ENCODE data around the gene STXBP6. TPM values are rescaled to one million over a fixed set of nuclear protein-coding genes. Genes with fewer than 3 reads are reported as not detected.

STXBP6 gene
- total RNA-seq, 1 donor from 2014 or later = 27.4 TPM

DNA sequence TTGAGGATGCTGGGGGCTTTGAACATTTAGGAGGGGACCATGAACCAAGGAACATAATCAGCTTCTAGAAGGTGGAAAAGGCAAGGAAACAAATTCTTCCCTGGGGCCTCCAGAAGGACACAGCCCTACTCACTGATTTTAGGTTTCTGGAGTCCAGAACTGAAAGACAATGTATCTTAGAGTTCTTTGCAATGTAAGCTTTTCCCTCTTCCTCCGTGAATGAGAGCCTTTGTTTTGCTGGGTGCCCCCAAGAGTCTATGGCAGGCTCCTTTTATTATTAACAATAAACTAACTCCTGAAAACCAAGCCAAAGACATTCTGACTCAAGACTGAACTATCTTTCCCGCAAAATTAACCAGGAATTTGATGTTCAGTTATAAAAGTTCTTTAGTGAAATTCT is 204.1 kb downstream of the STXBP6 start:
- ATAC-seq (no peak), DNase-seq (no peak)
- Histone ChIP-seq H3K27ac (no peak overlapping the region), H3K27me3 (no peaks in the 10 kb centered on the region), H3K36me3 (no peaks in the 10 kb centered on the region), H3K4me3 (no peak overlapping the region), H3K9me3 (no peaks in the 10 kb centered on the region), H3K4me1 (no peaks in the 10 kb centered on the region)
- no peak for TF ChIP-seq CTCF (IDR thresholded peaks at IDR 0.05)
- intact Hi-C loops (cut with DNase I) = no loop called here

- TF ChIP-seq CTCF (IDR thresholded peaks at IDR 0.05) = no peak
- Histone ChIP-seq H3K4me3 (no peak overlapping the region), H3K36me3 (no peaks in the 10 kb centered on the region), H3K9me3 (no peaks in the 10 kb centered on the region), H3K27me3 (no peaks in the 10 kb centered on the region), H3K27ac (no peak overlapping the region), H3K4me1 (no peaks in the 10 kb centered on the region)
- no peak for DNase-seq
- intact Hi-C loops (cut with DNase I) = no loop called here
- no peak for ATAC-seq
Observed at GRCh38 chr14:24844011-24844410, 205.9 kb downstream of the STXBP6 start.

- Histone ChIP-seq H3K36me3 (no peaks in the 10 kb centered on the region), H3K27ac (no peak overlapping the region), H3K4me3 (no peak overlapping the region), H3K27me3 (no peaks in the 10 kb centered on the region), H3K9me3 (no peaks in the 10 kb centered on the region), H3K4me1 (no peaks in the 10 kb centered on the region)
- TF ChIP-seq CTCF (IDR thresholded peaks at IDR 0.05) = no peak
- ATAC-seq = peak; percentile 50
- intact Hi-C loops (cut with DNase I) = no loop called here
- no peak for DNase-seq
Observed at GRCh38 chr14:24843494-24843893, 206.5 kb downstream of the STXBP6 start.

DNA sequence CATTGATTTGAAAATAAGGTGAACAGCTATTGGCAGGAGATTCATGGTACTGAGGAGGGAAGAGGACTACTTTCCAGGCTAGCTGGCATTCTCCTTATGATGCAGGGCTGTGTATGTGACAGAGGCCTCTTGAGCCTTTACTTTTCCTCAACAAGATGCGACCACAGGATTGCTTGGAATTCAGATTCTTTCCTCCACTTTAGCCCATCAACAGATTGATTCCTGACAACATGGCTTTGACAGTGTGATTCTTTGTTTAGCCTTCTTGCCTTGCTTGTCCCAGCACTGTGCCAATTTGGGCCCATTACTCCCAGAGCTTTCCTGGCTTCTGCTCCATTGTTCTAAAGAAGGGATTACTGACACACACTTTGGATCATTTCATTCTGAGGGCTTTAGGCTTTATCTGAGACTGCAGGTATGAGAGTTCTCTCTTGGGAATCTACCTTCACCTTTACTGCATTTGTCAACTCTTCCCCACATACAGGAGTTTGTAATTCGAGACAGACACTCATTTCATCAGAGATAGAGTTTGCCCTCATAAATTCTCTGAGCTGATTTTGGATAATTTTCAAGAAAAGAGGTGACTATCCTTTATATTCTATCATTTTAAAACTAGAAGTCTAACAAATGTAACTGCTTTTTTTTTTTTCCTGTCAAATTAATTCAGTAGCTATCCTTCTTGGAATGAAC is 209.6 kb downstream of the STXBP6 start:
- ATAC-seq = no peak
- intact Hi-C loops (cut with DNase I) = no loop called here
- Histone ChIP-seq H3K27ac (no peak overlapping the region), H3K27me3 (no peaks in the 10 kb centered on the region), H3K36me3 (no peaks in the 10 kb centered on the region), H3K9me3 (no peaks in the 10 kb centered on the region), H3K4me3 (no peak overlapping the region), H3K4me1 (no peaks in the 10 kb centered on the region)
- no peak for TF ChIP-seq CTCF (IDR thresholded peaks at IDR 0.05)
- no peak for DNase-seq

GRCh38 chr14:24839617-24840203 is 210.2 kb downstream of the STXBP6 start:
- ATAC-seq (no peak), DNase-seq (no peak)
- Histone ChIP-seq H3K9me3 (no peaks in the 10 kb centered on the region), H3K4me1 (no peaks in the 10 kb centered on the region), H3K27me3 (no peaks in the 10 kb centered on the region), H3K4me3 (no peak overlapping the region), H3K36me3 (no peaks in the 10 kb centered on the region), H3K27ac (no peak overlapping the region)
- no peak for TF ChIP-seq CTCF (IDR thresholded peaks at IDR 0.05)
- intact Hi-C loops (cut with DNase I) = no loop called here
